Measurements from ENCODE around the gene HOXD11.
A peak's percentile ranks its signal among the peaks of the same experiment; 100 is the strongest.

GRCh38 chr2:176118601-176119339 lies 11.7 kb downstream of the HOXD11 start:
- TF ChIP-seq CTCF (IDR thresholded peaks at IDR 0.05; ENCODE audit: low read depth, low read length), result peak; percentile 22; the same call in 1 of the 2 replicates
- no peak for TF ChIP-seq EZH2phosphoT487 (IDR thresholded peaks at IDR 0.05; ENCODE audit: low read depth)
